Measurements from ENCODE around the gene TPPP3.

Gene TPPP3

GRCh38 chr16:67341250-67341649, 52.0 kb downstream of the TPPP3 start:
- Histone ChIP-seq H3K4me3 (replicated peaks; ENCODE audit: insufficient read depth, low read length) (no peak overlapping the region), H3K27ac (replicated peaks) (no peak overlapping the region), H3K27me3 (ENCODE audit: insufficient read depth, poor library complexity, severe bottlenecking) (no peaks in the 10 kb centered on the region)
- DNase-seq (ENCODE audit: low read depth in 1 of 2, low spot score in 1 of 2): no peak
- no peak for TF ChIP-seq SPI1 (IDR thresholded peaks at IDR 0.05; ENCODE audit: borderline replicate concordance, low read depth)
- no peak for TF ChIP-seq POLR2AphosphoS5 (IDR thresholded peaks at IDR 0.05; ENCODE audit: low read depth)
- no peak for TF ChIP-seq GABPA (IDR thresholded peaks at IDR 0.05; ENCODE audit: low read depth)
- TF ChIP-seq CTCF (IDR thresholded peaks at IDR 0.05; ENCODE audit: insufficient read depth, low read length): no peak
- no peak for TF ChIP-seq REST (IDR thresholded peaks at IDR 0.05; ENCODE audit: insufficient replicate concordance, low read depth)

Data from HL-60 (cell line).